IPS DF 6.9 (cell line): ENCODE results near the gene PHETA1.
"Not testable (repeated sequence)": the region's sequence is repeated elsewhere in the genome, so short reads cannot be mapped to it uniquely, and the experiment has no call there.

Source experiments
- DNase-seq: peaks from one replicate; pipeline ENCODE4 v3.0.0-alpha.2; 2013; ENCODE audit warnings: low read depth, low spot score
- H3K27ac ChIP-seq: one replicate; pipeline ENCODE4 v1.5.1; 2013; ENCODE audit warnings: low read length, control low read depth
- H3K27me3 ChIP-seq: 2 replicates; pipeline ENCODE4 v1.6.1; 2013; ENCODE audit warnings: mild to moderate bottlenecking, low read length; ENCODE audit not compliant: control insufficient read depth, insufficient read depth
- H3K36me3 ChIP-seq: 2 replicates; pipeline ENCODE4 v1.6.1; 2013; ENCODE audit warnings: low read length; ENCODE audit not compliant: control insufficient read depth, insufficient read depth
- H3K4me1 ChIP-seq: 2 replicates; pipeline ENCODE4 v1.6.1; 2013; ENCODE audit warnings: low read length; ENCODE audit not compliant: control insufficient read depth, insufficient read depth
- H3K4me3 ChIP-seq: 2 replicates; pipeline ENCODE4 v1.5.1; 2013; ENCODE audit warnings: mild to moderate bottlenecking, low read length
- H3K9me3 ChIP-seq: 2 replicates; pipeline ENCODE4 v1.6.1; 2013; ENCODE audit warnings: low read length, inconsistent platforms; ENCODE audit not compliant: control insufficient read depth, insufficient read depth
- WGBS: extraction: QIAGEN DNeasy Blood & Tissue Kit; methylation state at CpG from one replicate; pipeline ENCODE4 v1.1.7; 2013; ENCODE audit warnings: mixed read lengths, missing lambda C conversion rate; ENCODE audit not compliant: insufficient read length, insufficient coverage; 5-methylcytosine and 5-hydroxymethylcytosine counted together

PHETA1 gene

GRCh38 chr12:111404362-111405148, 35.7 kb upstream of the PHETA1 start:
- Histone ChIP-seq H3K27ac (no peak overlapping the region), H3K4me1 (peaks cover 9% of the 10 kb centered on the region), H3K4me3 (peak overlapping the region; percentile 56; the same call in 1 of the 2 replicates), H3K27me3 (no peaks in the 10 kb centered on the region), H3K9me3 (no peaks in the 10 kb centered on the region), H3K36me3 (no peaks in the 10 kb centered on the region)
- WGBS, result no CpG with 5 or more reads among the region's 21 CpGs
- no peak for DNase-seq

- not testable (repeated sequence) for DNase-seq, H3K4me3 ChIP-seq, H3K4me1 ChIP-seq, H3K9me3 ChIP-seq, H3K36me3 ChIP-seq, H3K27me3 ChIP-seq, H3K27ac ChIP-seq
- 100% methylated on average over 1 of the region's 9 CpGs for WGBS
These were observed 33.6 kb upstream of the PHETA1 start for GRCh38 chr12:111402490-111402824.

- Histone ChIP-seq H3K27me3 (no peaks in the 10 kb centered on the region), H3K36me3 (no peaks in the 10 kb centered on the region), H3K27ac (no peak overlapping the region), H3K4me1 (peaks cover 1% of the 10 kb centered on the region; the same call in 1 of the 2 replicates), H3K4me3 (no peak overlapping the region), H3K9me3 (no peaks in the 10 kb centered on the region)
- DNase-seq, result no peak
- no CpG with 5 or more reads among the region's 6 CpGs for WGBS
These were observed 32.3 kb upstream of the PHETA1 start for GRCh38 chr12:111401167-111401605.

GRCh38 chr12:111399741-111400404, 31.0 kb upstream of the PHETA1 start:
- not testable (repeated sequence) for H3K27ac ChIP-seq
- WGBS, result no CpG with 5 or more reads among the region's 9 CpGs

GRCh38 chr12:111398530-111398929, 29.6 kb upstream of the PHETA1 start:
- DNase-seq, result no peak

More at GRCh38 chr12:111399741-111400404, 31.0 kb upstream of the PHETA1 start:
- not testable (repeated sequence) for H3K4me3 ChIP-seq, H3K4me1 ChIP-seq, H3K36me3 ChIP-seq, DNase-seq, H3K27me3 ChIP-seq, H3K9me3 ChIP-seq

GRCh38 chr12:111396726-111397445, 28.0 kb upstream of the PHETA1 start:
- H3K27ac ChIP-seq, result no peak overlapping the region
- no peak overlapping the region for H3K4me3 ChIP-seq
- WGBS, result no CpG with 5 or more reads among the region's 34 CpGs
- H3K36me3 ChIP-seq, result no peaks in the 10 kb centered on the region
- H3K27me3 ChIP-seq, result no peaks in the 10 kb centered on the region
- DNase-seq, result peak; percentile 54
- no peaks in the 10 kb centered on the region for H3K4me1 ChIP-seq
- no peaks in the 10 kb centered on the region for H3K9me3 ChIP-seq

More at GRCh38 chr12:111398530-111398929, 29.6 kb upstream of the PHETA1 start:
- WGBS, result no CpG with 5 or more reads among the region's 4 CpGs
- no peaks in the 10 kb centered on the region for H3K27me3 ChIP-seq
- H3K4me1 ChIP-seq, result no peaks in the 10 kb centered on the region
- no peak overlapping the region for H3K27ac ChIP-seq
- H3K4me3 ChIP-seq, result no peak overlapping the region
- no peaks in the 10 kb centered on the region for H3K36me3 ChIP-seq
- no peaks in the 10 kb centered on the region for H3K9me3 ChIP-seq

GRCh38 chr12:111396271-111396670, 27.4 kb upstream of the PHETA1 start:
- H3K4me3 ChIP-seq, DNase-seq, H3K27me3 ChIP-seq, H3K4me1 ChIP-seq, H3K9me3 ChIP-seq, H3K27ac ChIP-seq, H3K36me3 ChIP-seq: not testable (repeated sequence)
- no CpG with 5 or more reads among the region's 7 CpGs for WGBS

GRCh38 chr12:111395336-111396187, 26.7 kb upstream of the PHETA1 start:
- Histone ChIP-seq H3K9me3 (no peaks in the 10 kb centered on the region), H3K27ac (no peak overlapping the region), H3K4me3 (no peak overlapping the region), H3K27me3 (no peaks in the 10 kb centered on the region), H3K36me3 (no peaks in the 10 kb centered on the region), H3K4me1 (no peaks in the 10 kb centered on the region)
- no peak for DNase-seq
- WGBS, result no CpG with 5 or more reads among the region's 8 CpGs

GRCh38 chr12:111394480-111394879, 25.6 kb upstream of the PHETA1 start:
- H3K4me3 ChIP-seq, result no peak overlapping the region
- H3K27ac ChIP-seq, result no peak overlapping the region
- no peaks in the 10 kb centered on the region for H3K27me3 ChIP-seq
- DNase-seq, result no peak
- WGBS, result no CpG with 5 or more reads among the region's 8 CpGs
- H3K9me3 ChIP-seq, result no peaks in the 10 kb centered on the region
- no peaks in the 10 kb centered on the region for H3K36me3 ChIP-seq
- H3K4me1 ChIP-seq, result no peaks in the 10 kb centered on the region
